B cell (primary cell): ENCODE results near the gene PAK6. TPM values are rescaled to one million over a fixed set of nuclear protein-coding genes. Genes with fewer than 3 reads are reported as not detected.
A peak's percentile ranks its signal among the peaks of the same experiment; 100 is the strongest.

Experiments
- ATAC-seq: fragments of 200-7000 bp; cut with Tn5 transposase; one replicate; pipeline ENCODE4 v1.10.0; 2021; ENCODE audit warnings: low read depth, mild to moderate bottlenecking, moderate number of reproducible peaks, moderate library complexity
- CTCF ChIA-PET: fragments of 350-600 bp; sonication (Branson Sonifier 250); formaldehyde crosslinking; loops from one replicate; lab custom pipeline; 2021; ENCODE audit warnings: antibody characterized with exemption, inconsistent platforms; lab: Charles Lee
- POLR2A ChIA-PET: fragments of 350-600 bp; sonication (Branson Sonifier 250); formaldehyde crosslinking; loops from one replicate; lab custom pipeline; 2021; ENCODE audit warnings: antibody characterized with exemption; lab: Charles Lee
- DNase-seq: peaks from one replicate; pipeline ENCODE4 v3.0.0; 2013
- H2AFZ ChIP-seq: 2 replicates; pipeline ENCODE4 v1.6.1; 2012; ENCODE audit warnings: mild to moderate bottlenecking, low read depth, low read length; ENCODE audit not compliant: insufficient read depth, poor library complexity, severe bottlenecking
- H3K27ac ChIP-seq, 2 donors: 1 replicate in 1 of 2; 2 replicates in 1 of 2; pipeline ENCODE4 v1.5.1; 2012 to 2013; ENCODE audit warnings: low read length in 2 of 2, mild to moderate bottlenecking in 2 of 2, moderate library complexity in 1 of 2
- H3K27me3 ChIP-seq, 4 experiments: fragments of 200-600 bp in 1 of 4; sonication (generic) in 1 of 4; replicated peaks in 1 of 4; 1 replicate in 2 of 4; 2 replicates in 2 of 4; pipeline versions ENCODE4 v1.6.1 to v1.7.0; 2013 to 2016; ENCODE audit warnings: low read length in 3 of 4, mild to moderate bottlenecking in 2 of 4, mixed read lengths in 1 of 4, moderate library complexity in 1 of 4; ENCODE audit not compliant: insufficient read depth in 4 of 4, control insufficient read depth in 3 of 4; ENCODE audit errors: control extremely low read depth in 1 of 4
- H3K36me3 ChIP-seq, 2 experiments: replicated peaks in 1 of 2; 1 replicate in 1 of 2; 2 replicates in 1 of 2; pipeline versions ENCODE4 v1.6.1 to v1.7.1; 2013; ENCODE audit warnings: low read length in 1 of 2; ENCODE audit not compliant: insufficient read depth in 2 of 2, control insufficient read depth in 1 of 2; ENCODE audit errors: control extremely low read depth in 1 of 2, extremely low read depth in 1 of 2
- H3K4me1 ChIP-seq, 2 donors: fragments of 200-600 bp in 1 of 2; sonication (generic) in 1 of 2; 1 replicate in 1 of 2; 2 replicates in 1 of 2; pipeline versions ENCODE4 v1.5.1 to v1.6.1; 2013 to 2017; ENCODE audit warnings: low read length in 2 of 2; ENCODE audit not compliant: control insufficient read depth in 2 of 2, insufficient read depth in 2 of 2
- H3K4me2 ChIP-seq: replicated peaks from 2 replicates; pipeline ENCODE3; 2012; ENCODE audit warnings: mild to moderate bottlenecking, low read depth, low read length; ENCODE audit not compliant: poor library complexity, severe bottlenecking
- H3K4me3 ChIP-seq, 5 experiments: fragments of 200-600 bp in 1 of 5; sonication (generic) in 1 of 5; 1 replicate in 3 of 5; 2 replicates in 2 of 5; pipeline versions ENCODE4 v1.5.1 to v1.7.0; 2011 to 2016; ENCODE audit warnings: low read length in 4 of 5, mild to moderate bottlenecking in 4 of 5, low read depth in 2 of 5, control low read depth in 1 of 5, moderate library complexity in 1 of 5; ENCODE audit not compliant: insufficient read depth in 1 of 5; ENCODE audit errors: control extremely low read depth in 1 of 5, extremely low read depth in 1 of 5
- H3K79me2 ChIP-seq: fragments of 200-600 bp; sonication (generic); one replicate; pipeline ENCODE4 v1.6.0; 2016; ENCODE audit warnings: low read length; ENCODE audit not compliant: control insufficient read depth, insufficient read depth
- H3K9ac ChIP-seq: fragments of 200-600 bp; sonication (generic); 2 replicates; pipeline ENCODE4 v1.6.1; 2017; ENCODE audit warnings: mild to moderate bottlenecking, low read length, moderate library complexity
- H3K9me3 ChIP-seq, 3 donors: one replicate each; pipeline versions ENCODE4 v1.6.1 to v1.7.1; 2013; ENCODE audit warnings: low read length in 2 of 3; ENCODE audit not compliant: control insufficient read depth in 2 of 3, insufficient read depth in 1 of 3; ENCODE audit errors: control extremely low read depth in 1 of 3
- H4K20me1 ChIP-seq: 2 replicates; pipeline ENCODE4 v1.6.0; 2012; ENCODE audit warnings: mild to moderate bottlenecking, low read length; ENCODE audit not compliant: insufficient read depth, control insufficient read depth, poor library complexity, severe bottlenecking
- H3K27ac Mint-ChIP-seq: one replicate; pipeline ENCODE4 v1.8.0; 2021; ENCODE audit warnings: mixed read lengths
- H3K27me3 Mint-ChIP-seq: one replicate; pipeline ENCODE4 v1.8.0; 2021; ENCODE audit warnings: mixed read lengths
- H3K4me1 Mint-ChIP-seq: one replicate; pipeline ENCODE4 v1.8.0; 2021; ENCODE audit warnings: mixed read lengths
- H3K4me3 Mint-ChIP-seq: one replicate; pipeline ENCODE4 v1.8.0; 2021; ENCODE audit warnings: mixed read lengths
- H3K9me3 Mint-ChIP-seq: one replicate; pipeline ENCODE4 v1.8.0; 2022; ENCODE audit warnings: mixed read lengths; ENCODE audit not compliant: insufficient read depth
- CTCF ChIP-seq: fragments of 200-600 bp; IDR thresholded peaks from one replicate; pipeline ENCODE4 v1.8.0; 2022; ENCODE audit warnings: antibody characterized with exemption, mild to moderate bottlenecking
- EZH2 ChIP-seq: IDR thresholded peaks from 2 replicates; pipeline ENCODE4 v1.6.1; 2012; ENCODE audit warnings: borderline replicate concordance, low read depth, mild to moderate bottlenecking, moderate library complexity, low read length; ENCODE audit not compliant: insufficient read depth, poor library complexity, severe bottlenecking
- WGBS: methylation state at CpG from one replicate; pipeline ENCODE4 v1.1.5; 2013; ENCODE audit warnings: missing lambda C conversion rate; ENCODE audit not compliant: insufficient coverage; 5-methylcytosine and 5-hydroxymethylcytosine counted together
- intact Hi-C: fragments of 100-400 bp; cut with micrococcal nuclease; formaldehyde crosslinking; loops from one replicate; pipeline ENCODE4 v1.10.0; 2022
- polyA plus RNA-seq: library from polyadenylated mRNA; depleted of rRNA; stranded (reverse); fragments of >200 nt; gene quantifications from 2 replicates; pipeline ENCODE4 v1.2.3, GENCODE V29; 2012
- total RNA-seq, 2 donors: library from RNA; stranded (reverse); fragments of 120-200 nt in 1 of 2; gene quantifications; 1 replicate in 1 of 2; 2 replicates in 1 of 2; pipeline versions ENCODE4 v1.2.3 to v1.2.4, GENCODE V29; 2013 to 2022

The PAK6 gene
- total and polyA plus RNA-seq, 2 donors (not counting 1 experiment from before 2014, with no cell fraction given): 0.45 to 1.2 TPM

- peak within 1 kb of the TSS; percentile 21 to 76 (median 56) for H3K4me3 ChIP-seq
- CTCF ChIA-PET: interaction anchor here (0.6 to 5.7 kb wide), 9 partner anchors 8 to 238 kb away, joined by 3 to 58 read pairs (median 3); partner anchors contain the start of gene PLCB2
- H3K4me3 Mint-ChIP-seq: peak within 1 kb of the TSS; percentile 79
Observed at GRCh38 chr15:40282869-40283614, 44.2 kb downstream of the PAK6 start, which contains the start of gene ANKRD63. ANKRD63 (minus strand) TSS chr15:40283064; CDS start chr15:40282586, 478 bp downstream.

More at GRCh38 chr15:40282869-40283614, 44.2 kb downstream of the PAK6 start, which contains the start of gene ANKRD63:
- H2AFZ ChIP-seq: peak within 1 kb of the TSS; percentile 80
- Mint-ChIP-seq H3K4me1 (peaks cover 15% of the 10 kb centered on the region), H3K27ac (no peak within 1 kb of the TSS), H3K9me3 (no peaks in the 10 kb centered on the region), H3K27me3 (peaks cover 21% of the 10 kb centered on the region)
- intact Hi-C loops: loop anchor here (5.0 kb wide), 2 partner anchors 39 to 351 kb away; partner anchors contain the start of genes EIF2AK4 and INAFM2
- H3K4me1 ChIP-seq: peaks cover 13 to 23% of the 10 kb centered on the region in 2 donors
- peak within 1 kb of the TSS; percentile 71 for H3K9ac ChIP-seq
- no peaks in the 10 kb centered on the region for H4K20me1 ChIP-seq
- no peak within 1 kb of the TSS for H3K27ac ChIP-seq
- peaks cover 0 to 4% of the 10 kb centered on the region in 2 experiments for H3K36me3 ChIP-seq
- DNase-seq (peak; percentile 75), ATAC-seq (peak; percentile 65)
- TF ChIP-seq EZH2 (no peak), CTCF (no peak)
- WGBS: 2% methylated on average over 75 of the region's 76 CpGs
- POLR2A ChIA-PET: interaction anchor here (0.5 to 1.5 kb wide), 3 partner anchors 26 to 388 kb away, joined by 5 to 6 read pairs (median 5); no protein-coding TSS in a partner anchor
- peaks cover 0 to 5% (median 0%) of the 10 kb centered on the region in 3 donors for H3K9me3 ChIP-seq
- H3K4me2 ChIP-seq: peak within 1 kb of the TSS; percentile 98
- H3K27me3 ChIP-seq: peaks cover 0 to 40% (median 21%) of the 10 kb centered on the region in 4 experiments
- no peaks in the 10 kb centered on the region for H3K79me2 ChIP-seq
